ENCODE data around the gene COL21A1.

The COL21A1 gene

GRCh38 chr6:56043076-56043475, 204.3 kb downstream of the COL21A1 start:
- TF ChIP-seq, protein P1, sequence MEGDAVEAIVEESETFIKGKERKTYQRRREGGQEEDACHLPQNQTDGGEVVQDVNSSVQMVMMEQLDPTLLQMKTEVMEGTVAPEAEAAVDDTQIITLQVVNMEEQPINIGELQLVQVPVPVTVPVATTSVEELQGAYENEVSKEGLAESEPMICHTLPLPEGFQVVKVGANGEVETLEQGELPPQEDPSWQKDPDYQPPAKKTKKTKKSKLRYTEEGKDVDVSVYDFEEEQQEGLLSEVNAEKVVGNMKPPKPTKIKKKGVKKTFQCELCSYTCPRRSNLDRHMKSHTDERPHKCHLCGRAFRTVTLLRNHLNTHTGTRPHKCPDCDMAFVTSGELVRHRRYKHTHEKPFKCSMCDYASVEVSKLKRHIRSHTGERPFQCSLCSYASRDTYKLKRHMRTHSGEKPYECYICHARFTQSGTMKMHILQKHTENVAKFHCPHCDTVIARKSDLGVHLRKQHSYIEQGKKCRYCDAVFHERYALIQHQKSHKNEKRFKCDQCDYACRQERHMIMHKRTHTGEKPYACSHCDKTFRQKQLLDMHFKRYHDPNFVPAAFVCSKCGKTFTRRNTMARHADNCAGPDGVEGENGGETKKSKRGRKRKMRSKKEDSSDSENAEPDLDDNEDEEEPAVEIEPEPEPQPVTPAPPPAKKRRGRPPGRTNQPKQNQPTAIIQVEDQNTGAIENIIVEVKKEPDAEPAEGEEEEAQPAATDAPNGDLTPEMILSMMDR (IDR thresholded peaks at IDR 0.05; ENCODE audit: low read depth, low read length, missing control alignments): no peak
- no peak for DNase-seq (ENCODE audit: extremely low read depth, low read depth)
- H3K4me3 ChIP-seq (replicated peaks; ENCODE audit: low read depth, low read length): no peak overlapping the region

- H3K4me3 ChIP-seq (replicated peaks; ENCODE audit: low read depth, low read length): no peak overlapping the region
- TF ChIP-seq, protein P1 (IDR thresholded peaks at IDR 0.05; ENCODE audit: low read depth, low read length, missing control alignments): no peak
- no peak for DNase-seq (ENCODE audit: extremely low read depth, low read depth)
Observed at GRCh38 chr6:56041591-56041990, 205.8 kb downstream of the COL21A1 start.

DNA sequence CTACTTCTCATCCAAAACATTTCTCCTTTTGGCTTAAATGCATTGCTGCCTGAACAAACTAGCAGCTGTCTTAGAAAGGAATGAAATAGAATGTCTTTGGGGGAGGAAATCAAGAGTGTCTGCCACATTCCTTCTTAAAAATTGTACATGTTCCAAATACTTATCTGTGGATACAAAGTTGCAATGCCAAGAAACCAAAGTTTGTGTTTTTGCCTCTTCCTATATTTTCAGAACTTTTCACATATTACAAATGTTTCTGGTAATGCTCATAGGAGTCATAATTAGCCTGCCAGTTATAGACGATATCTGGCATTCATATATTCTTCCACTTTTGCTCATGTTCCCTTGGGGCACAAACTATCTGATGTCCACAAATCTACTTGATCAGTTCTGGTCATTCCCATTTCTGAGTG, 206.5 kb downstream of the COL21A1 start:
- TF ChIP-seq, protein P1 (IDR thresholded peaks at IDR 0.05; ENCODE audit: low read depth, low read length, missing control alignments): no peak
- no peak for DNase-seq (ENCODE audit: extremely low read depth, low read depth)
- H3K4me3 ChIP-seq (replicated peaks; ENCODE audit: low read depth, low read length): no peak overlapping the region

GRCh38 chr6:56040223-56040622, 207.2 kb downstream of the COL21A1 start:
- H3K4me3 ChIP-seq (replicated peaks; ENCODE audit: low read depth, low read length): no peak overlapping the region
- TF ChIP-seq, protein P1 (IDR thresholded peaks at IDR 0.05; ENCODE audit: low read depth, low read length, missing control alignments): no peak
- no peak for DNase-seq (ENCODE audit: extremely low read depth, low read depth)

DNA sequence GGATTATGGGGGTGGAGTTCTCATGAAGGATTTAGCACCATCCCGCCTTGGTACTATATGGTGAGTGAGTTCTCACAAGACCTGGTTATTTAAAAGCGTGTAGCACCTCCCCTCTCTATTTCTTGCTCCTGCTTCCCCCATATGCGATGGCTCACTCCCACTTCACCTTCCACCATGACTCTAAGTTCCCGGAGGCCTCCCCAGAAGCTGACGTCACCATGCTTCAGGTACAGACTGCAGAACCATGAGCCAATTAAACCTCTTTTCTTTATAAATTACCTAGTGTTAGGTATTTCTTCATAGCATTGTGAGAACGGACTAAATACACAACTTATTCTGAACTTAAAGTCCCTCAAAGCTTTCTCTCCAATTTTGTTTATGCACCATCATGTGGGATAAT, 208.6 kb downstream of the COL21A1 start:
- no peak for DNase-seq (ENCODE audit: extremely low read depth, low read depth)
- TF ChIP-seq, protein P1 (IDR thresholded peaks at IDR 0.05; ENCODE audit: low read depth, low read length, missing control alignments): no peak
- no peak overlapping the region for H3K4me3 ChIP-seq (replicated peaks; ENCODE audit: low read depth, low read length)

- DNase-seq (ENCODE audit: extremely low read depth, low read depth): no peak
- TF ChIP-seq, protein P1 (IDR thresholded peaks at IDR 0.05; ENCODE audit: low read depth, low read length, missing control alignments): no peak
- no peak overlapping the region for H3K4me3 ChIP-seq (replicated peaks; ENCODE audit: low read depth, low read length)
Observed at GRCh38 chr6:56037601-56038000, 209.8 kb downstream of the COL21A1 start.

- no peak overlapping the region for H3K4me3 ChIP-seq (replicated peaks; ENCODE audit: low read depth, low read length)
- DNase-seq (ENCODE audit: extremely low read depth, low read depth): no peak
- TF ChIP-seq, protein P1 (IDR thresholded peaks at IDR 0.05; ENCODE audit: low read depth, low read length, missing control alignments): no peak
Observed at GRCh38 chr6:56036916-56037600, 210.3 kb downstream of the COL21A1 start.
